WTC11 (cell line): ENCODE data around the gene AP1S1. TPM values are rescaled to one million over a fixed set of nuclear protein-coding genes. Genes with fewer than 3 reads are reported as not detected.

Experiments used
- ATAC-seq: fragments of 200-7000 bp; cut with Tn5 transposase; 2 replicates; pipeline ENCODE4 v1.10.0; 2021; ENCODE audit warnings: mild to moderate bottlenecking, moderate library complexity
- CTCF ChIA-PET: fragments of 300-600 bp; sonication (Branson Sonifier 250); formaldehyde crosslinking; loops from one replicate; lab custom pipeline; 2021; ENCODE audit warnings: antibody characterized with exemption; lab: Charles Lee
- POLR2A ChIA-PET: fragments of 350-600 bp; sonication (Branson Sonifier 250); formaldehyde crosslinking; loops from one replicate; lab custom pipeline; 2021; ENCODE audit warnings: antibody characterized with exemption; lab: Charles Lee
- DNase-seq: peaks from one replicate; pipeline ENCODE4 v3.0.0; 2021; ENCODE audit warnings: low spot score
- H3K27ac Mint-ChIP-seq: 2 replicates; pipeline ENCODE4 v1.8.0; 2021; ENCODE audit warnings: mixed read lengths
- H3K27me3 Mint-ChIP-seq: 2 replicates; pipeline ENCODE4 v1.8.0; 2021; ENCODE audit warnings: low read depth, mild to moderate bottlenecking, moderate library complexity, mixed read lengths
- H3K36me3 Mint-ChIP-seq: 2 replicates; pipeline ENCODE4 v1.8.0; 2021; ENCODE audit warnings: mixed read lengths
- H3K4me1 Mint-ChIP-seq: 2 replicates; pipeline ENCODE4 v1.8.0; 2022; ENCODE audit warnings: mixed read lengths
- H3K4me3 Mint-ChIP-seq: 2 replicates; pipeline ENCODE4 v1.8.0; 2021; ENCODE audit warnings: mild to moderate bottlenecking, moderate library complexity, mixed read lengths
- H3K9me3 Mint-ChIP-seq: 2 replicates; pipeline ENCODE4 v1.8.0; 2021; ENCODE audit warnings: mixed read lengths
- ARID4B ChIP-seq: sonication (generic); formaldehyde crosslinking; IDR thresholded peaks from 2 replicates; pipeline ENCODE4 v1.8.0; 2023; ENCODE audit warnings: missing genetic modification reagents, mild to moderate bottlenecking, borderline replicate concordance
- ATF2 ChIP-seq: sonication (generic); formaldehyde crosslinking; IDR thresholded peaks from 2 replicates; pipeline ENCODE4 v1.8.1; 2022; ENCODE audit warnings: low read depth, missing genetic modification reagents, borderline replicate concordance
- ATF3 ChIP-seq: sonication (generic); formaldehyde crosslinking; conservative IDR thresholded peaks from 2 replicates; pipeline ENCODE4 v1.8.1; 2022; ENCODE audit warnings: mild to moderate bottlenecking, missing genetic modification reagents
- CTCF ChIP-seq: fragments of 200-600 bp; IDR thresholded peaks from 2 replicates; pipeline ENCODE4 v1.8.0; 2022; ENCODE audit warnings: antibody characterized with exemption
- ELF4 ChIP-seq: sonication (generic); formaldehyde crosslinking; IDR thresholded peaks from 2 replicates; pipeline ENCODE4 v1.8.1; 2022; ENCODE audit warnings: low read depth, mild to moderate bottlenecking, moderate library complexity, missing genetic modification reagents
- GTF2I ChIP-seq: fragments of 250-450 bp; sonication (Bioruptor Pico); conservative IDR thresholded peaks from 2 replicates; pipeline ENCODE4 v1.4.0; 2021; ENCODE audit warnings: mild to moderate bottlenecking
- IRF2 ChIP-seq: sonication (generic); formaldehyde crosslinking; IDR thresholded peaks from 2 replicates; pipeline ENCODE4 v1.8.0; 2022; ENCODE audit warnings: low read depth, missing genetic modification reagents, borderline replicate concordance
- JAZF1 ChIP-seq: fragments of 250-450 bp; sonication (Bioruptor Pico); IDR thresholded peaks from 2 replicates; pipeline ENCODE4 v1.9.0; 2021; ENCODE audit warnings: moderate library complexity, mild to moderate bottlenecking, inconsistent platforms
- JUN ChIP-seq: sonication (generic); formaldehyde crosslinking; IDR thresholded peaks from 2 replicates; pipeline ENCODE4 v1.8.0; 2023; ENCODE audit warnings: mild to moderate bottlenecking, missing genetic modification reagents
- MLX ChIP-seq: sonication (generic); formaldehyde crosslinking; IDR thresholded peaks from 2 replicates; pipeline ENCODE4 v1.8.1; 2023; ENCODE audit warnings: mild to moderate bottlenecking, missing genetic modification reagents, moderate library complexity
- MYBL2 ChIP-seq: sonication (generic); formaldehyde crosslinking; IDR thresholded peaks from 2 replicates; pipeline ENCODE4 v1.8.1; 2023; ENCODE audit warnings: mild to moderate bottlenecking, moderate library complexity, missing genetic modification reagents
- NR1H2 ChIP-seq: sonication (generic); formaldehyde crosslinking; IDR thresholded peaks from 2 replicates; pipeline ENCODE4 v1.9.0; 2021; ENCODE audit warnings: mild to moderate bottlenecking, moderate library complexity, missing genetic modification reagents
- OVOL2 ChIP-seq: fragments of 250-450 bp; sonication (Bioruptor Pico); IDR thresholded peaks from 2 replicates; pipeline ENCODE4 v1.9.0; 2021; ENCODE audit warnings: mild to moderate bottlenecking, borderline replicate concordance
- RORB ChIP-seq: fragments of 250-450 bp; sonication (Bioruptor Pico); IDR thresholded peaks from 2 replicates; pipeline ENCODE4 v1.9.0; 2021; ENCODE audit warnings: mild to moderate bottlenecking
- SOX15 ChIP-seq: fragments of 250-450 bp; sonication (Bioruptor Pico); IDR thresholded peaks from 2 replicates; pipeline ENCODE4 v1.9.0; 2021; ENCODE audit warnings: mild to moderate bottlenecking
- TCF7 ChIP-seq: sonication (generic); formaldehyde crosslinking; IDR thresholded peaks from 2 replicates; pipeline ENCODE4 v1.8.0; 2022; ENCODE audit warnings: mild to moderate bottlenecking, low read depth, missing genetic modification reagents, moderate library complexity
- TEAD1 ChIP-seq: sonication (generic); formaldehyde crosslinking; IDR thresholded peaks from 2 replicates; pipeline ENCODE4 v1.8.0; 2022; ENCODE audit warnings: mild to moderate bottlenecking, missing genetic modification reagents
- ZNF263 ChIP-seq: sonication (generic); formaldehyde crosslinking; IDR thresholded peaks from 2 replicates; pipeline ENCODE4 v1.8.1; 2022; ENCODE audit warnings: low read depth, mild to moderate bottlenecking, moderate library complexity, missing genetic modification reagents
- ZNF396 ChIP-seq: fragments of 250-450 bp; sonication (Bioruptor Pico); IDR thresholded peaks from 2 replicates; pipeline ENCODE4 v1.8.0; 2021; ENCODE audit warnings: mild to moderate bottlenecking, moderate library complexity, borderline replicate concordance
- ZNF671 ChIP-seq: fragments of 250-450 bp; sonication (Bioruptor Pico); IDR thresholded peaks from 2 replicates; pipeline ENCODE4 v1.8.0; 2021; ENCODE audit warnings: mild to moderate bottlenecking
- total RNA-seq: library from RNA; stranded (reverse); gene quantifications from 3 replicates; pipeline ENCODE4 v1.2.3, GENCODE V29; 2021

AP1S1 gene
- total RNA-seq, 1 experiment from 2014 or later = 60.7 TPM

GRCh38 chr7:101151908-101152651 is 2.2 kb upstream of the AP1S1 start:
- 0 out of 2 replicates have a peak, but pooled peaks cover 3% of the 10 kb centered on the region for H3K9me3 Mint-ChIP-seq
- CTCF ChIA-PET = interaction anchor here (0.6 to 3.1 kb wide), 7 partner anchors 8 to 72 kb away, joined by 3 to 27 read pairs (median 5); no protein-coding TSS in a partner anchor

GRCh38 chr7:101154693-101155102 is 422 bp downstream of the AP1S1 start:
- DNase-seq (peak; percentile 38), ATAC-seq (peak; percentile 8)
- Mint-ChIP-seq H3K4me3 (peak overlapping the region; percentile 80), H3K27ac (no peak overlapping the region), H3K4me1 (peaks cover 32% of the 10 kb centered on the region), H3K27me3 (peaks cover 18% of the 10 kb centered on the region), H3K36me3 (peaks cover 5% of the 10 kb centered on the region; the same call in 1 of the 2 replicates), H3K9me3 (0 out of 2 replicates have a peak, but pooled peaks cover 3% of the 10 kb centered on the region)
- POLR2A ChIA-PET = interaction anchor here (1.0 kb wide), 1 partner anchor 22 kb away, joined by 3 read pairs; no protein-coding TSS in a partner anchor
- no peak for TF ChIP-seq ZNF396 (CRISPR knock-in tag)
- 0 out of 2 replicates have a peak, but pooled peaks have one; percentile 14 for TF ChIP-seq TCF7
- CTCF ChIA-PET = interaction anchor here (0.6 to 6.9 kb wide), 9 partner anchors 10 to 128 kb away, joined by 3 to 109 read pairs (median 17); partner anchors contain the start of genes PLOD3 and ZNHIT1

More at GRCh38 chr7:101151908-101152651, 2.2 kb upstream of the AP1S1 start:
- POLR2A ChIA-PET = interaction anchor here (0.5 to 0.9 kb wide), 2 partner anchors 14 to 1140 kb away, joined by 4 to 7 read pairs; partner anchors contain the start of gene VGF
- Mint-ChIP-seq H3K27ac (no peak overlapping the region), H3K36me3 (no peaks in the 10 kb centered on the region)
- no peak for TF ChIP-seq JAZF1 (CRISPR knock-in tag)
- no peak for TF ChIP-seq CTCF
- TF ChIP-seq OVOL2 (CRISPR knock-in tag) = no peak
- no peak for TF ChIP-seq GTF2I (CRISPR knock-in tag)
- TF ChIP-seq SOX15 (CRISPR knock-in tag) = no peak
- no peak for TF ChIP-seq ATF2 (CRISPR knock-in tag)
- TF ChIP-seq ZNF263 (CRISPR knock-in tag) = no peak
- TF ChIP-seq RORB (CRISPR knock-in tag) = no peak
- no peak for TF ChIP-seq TEAD1 (CRISPR knock-in tag)
- no peak for TF ChIP-seq MLX (CRISPR knock-in tag)
- TF ChIP-seq, all 79 proteins: peak for 0
- no peak for DNase-seq
- no peak overlapping the region for H3K4me3 Mint-ChIP-seq
- peaks cover 18% of the 10 kb centered on the region for H3K27me3 Mint-ChIP-seq
- ATAC-seq = no peak
- H3K4me1 Mint-ChIP-seq = peaks cover 22% of the 10 kb centered on the region

GRCh38 chr7:101155303-101155702 is 1.0 kb downstream of the AP1S1 start:
- H3K27me3 Mint-ChIP-seq = peaks cover 18% of the 10 kb centered on the region
- peak overlapping the region; percentile 36; the same call in 1 of the 2 replicates for H3K27ac Mint-ChIP-seq
- DNase-seq (no peak), ATAC-seq (no peak)
- H3K36me3 Mint-ChIP-seq = peaks cover 5% of the 10 kb centered on the region; the same call in 1 of the 2 replicates
- POLR2A ChIA-PET = no interaction called here
- H3K4me1 Mint-ChIP-seq = peaks cover 38% of the 10 kb centered on the region
- H3K4me3 Mint-ChIP-seq = peak overlapping the region; percentile 80
- CTCF ChIA-PET = interaction anchor here (0.6 to 6.9 kb wide), 6 partner anchors 11 to 127 kb away, joined by 4 to 109 read pairs (median 20); no protein-coding TSS in a partner anchor
- 0 out of 2 replicates have a peak, but pooled peaks cover 3% of the 10 kb centered on the region for H3K9me3 Mint-ChIP-seq
- TF ChIP-seq SOX15 (CRISPR knock-in tag) (no peak), ARID4B (CRISPR knock-in tag) (no peak), ATF2 (CRISPR knock-in tag) (no peak), ELF4 (no peak), NR1H2 (CRISPR knock-in tag) (no peak), MYBL2 (CRISPR knock-in tag) (no peak), JUN (no peak), ATF3 (CRISPR knock-in tag) (no peak), ZNF671 (CRISPR knock-in tag) (no peak), IRF2 (CRISPR knock-in tag) (no peak)
